Measurements from ENCODE around the gene RFX7. TPM values are rescaled to one million over a fixed set of nuclear protein-coding genes. Genes with fewer than 3 reads are reported as not detected.
A peak's percentile ranks its signal among the peaks of the same experiment; 100 is the strongest.
"Not testable (repeated sequence)": the region's sequence is repeated elsewhere in the genome, so short reads cannot be mapped to it uniquely, and the experiment has no call there.

RFX7 gene
- total RNA-seq, 2 experiments from 2014 or later: 33.8 to 42.5 TPM

DNA sequence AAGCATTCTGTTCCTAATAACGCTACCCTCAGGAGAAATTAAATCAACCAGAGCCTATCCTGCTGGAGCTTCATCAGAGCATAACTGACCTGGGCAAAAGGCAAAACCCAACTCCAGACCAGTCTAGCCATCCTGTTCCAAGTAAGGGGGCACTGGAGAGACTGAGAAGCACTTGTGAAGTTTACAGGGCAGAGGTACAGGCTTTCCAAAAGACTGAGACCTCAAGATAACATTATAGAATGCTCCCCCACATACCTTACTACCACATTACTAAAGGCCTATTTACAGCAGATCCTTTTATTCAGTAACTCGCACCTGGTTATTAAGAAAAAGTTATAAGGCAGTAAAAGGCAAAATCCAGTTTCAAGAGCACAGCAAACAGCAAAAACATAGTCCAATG, 35.5 kb downstream of the RFX7 start:
- no peak for DNase-seq
- Mint-ChIP-seq H3K4me1 (peaks cover 64% of the 10 kb centered on the region), H3K27me3 (no peaks in the 10 kb centered on the region), H3K27ac (peak overlapping the region; percentile 79), H3K9me3 (peaks cover 27% of the 10 kb centered on the region), H3K4me3 (peak overlapping the region; percentile 45), H3K36me3 (ENCODE audit: low read depth) (peaks cover 43% of the 10 kb centered on the region)
- POLR2A ChIA-PET: no interaction called here
- CTCF ChIA-PET: interaction anchor here (1.2 kb wide), 1 partner anchor 38 kb away, joined by 3 read pairs; no protein-coding TSS in a partner anchor

DNA sequence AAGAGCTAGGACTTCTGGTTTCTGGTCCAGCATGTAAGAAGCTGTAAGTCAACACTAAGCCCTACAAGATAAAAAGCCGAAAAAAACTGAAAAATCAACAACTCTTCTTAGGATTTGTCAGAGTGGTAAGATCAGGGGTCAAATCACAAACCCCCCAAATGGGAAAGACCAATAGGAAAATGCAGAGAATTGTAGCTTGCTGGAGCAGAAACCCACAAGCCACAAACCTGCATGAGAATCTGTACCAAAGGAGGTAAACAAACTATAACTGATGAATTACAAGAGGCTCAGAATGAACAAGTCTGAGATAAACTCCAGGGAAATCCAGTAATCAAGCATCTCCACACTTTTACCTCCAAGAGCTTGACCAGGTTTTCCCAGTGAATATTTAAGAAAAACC, 36.0 kb downstream of the RFX7 start:
- ChIA-PET POLR2A (no interaction called here), CTCF (interaction anchor here (1.2 kb wide), 1 partner anchor 38 kb away, joined by 3 read pairs; no protein-coding TSS in a partner anchor)
- peak; percentile 39 for DNase-seq

DNA sequence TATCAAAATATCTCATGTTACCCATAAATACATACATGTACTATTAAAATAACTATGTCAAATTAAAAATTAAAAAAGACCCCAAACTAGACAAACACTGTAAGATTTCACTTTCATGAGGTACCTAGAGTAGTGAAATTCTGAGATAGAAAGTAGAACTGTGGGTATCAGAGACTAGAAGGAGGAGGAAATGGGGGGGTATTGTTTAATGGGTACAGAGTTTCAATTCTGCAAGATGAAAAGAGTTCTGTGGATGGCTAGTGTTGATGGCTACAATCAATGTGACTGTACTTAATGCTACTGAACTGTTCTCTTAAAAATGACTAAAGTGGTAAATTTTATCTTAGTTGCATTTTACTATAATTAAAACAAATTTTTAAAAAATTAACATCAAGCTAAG, 36.6 kb downstream of the RFX7 start:
- POLR2A ChIA-PET: no interaction called here
- Mint-ChIP-seq H3K9me3 (peaks cover 23% of the 10 kb centered on the region), H3K36me3 (ENCODE audit: low read depth) (peaks cover 41% of the 10 kb centered on the region), H3K27me3 (no peaks in the 10 kb centered on the region), H3K4me1 (peaks cover 71% of the 10 kb centered on the region), H3K27ac (peak overlapping the region; percentile 79), H3K4me3 (no peak overlapping the region)
- CTCF ChIA-PET: interaction anchor here (1.2 kb wide), 1 partner anchor 39 kb away, joined by 3 read pairs; no protein-coding TSS in a partner anchor
- DNase-seq: no peak

More for the DNA sequence above, 36.0 kb downstream of the RFX7 start:
- peak overlapping the region; percentile 79 for H3K27ac Mint-ChIP-seq
- H3K9me3 Mint-ChIP-seq: peaks cover 27% of the 10 kb centered on the region
- H3K27me3 Mint-ChIP-seq: no peaks in the 10 kb centered on the region
- H3K4me3 Mint-ChIP-seq: peak overlapping the region; percentile 45
- H3K36me3 Mint-ChIP-seq (ENCODE audit: low read depth): peaks cover 44% of the 10 kb centered on the region
- peaks cover 69% of the 10 kb centered on the region for H3K4me1 Mint-ChIP-seq

DNA sequence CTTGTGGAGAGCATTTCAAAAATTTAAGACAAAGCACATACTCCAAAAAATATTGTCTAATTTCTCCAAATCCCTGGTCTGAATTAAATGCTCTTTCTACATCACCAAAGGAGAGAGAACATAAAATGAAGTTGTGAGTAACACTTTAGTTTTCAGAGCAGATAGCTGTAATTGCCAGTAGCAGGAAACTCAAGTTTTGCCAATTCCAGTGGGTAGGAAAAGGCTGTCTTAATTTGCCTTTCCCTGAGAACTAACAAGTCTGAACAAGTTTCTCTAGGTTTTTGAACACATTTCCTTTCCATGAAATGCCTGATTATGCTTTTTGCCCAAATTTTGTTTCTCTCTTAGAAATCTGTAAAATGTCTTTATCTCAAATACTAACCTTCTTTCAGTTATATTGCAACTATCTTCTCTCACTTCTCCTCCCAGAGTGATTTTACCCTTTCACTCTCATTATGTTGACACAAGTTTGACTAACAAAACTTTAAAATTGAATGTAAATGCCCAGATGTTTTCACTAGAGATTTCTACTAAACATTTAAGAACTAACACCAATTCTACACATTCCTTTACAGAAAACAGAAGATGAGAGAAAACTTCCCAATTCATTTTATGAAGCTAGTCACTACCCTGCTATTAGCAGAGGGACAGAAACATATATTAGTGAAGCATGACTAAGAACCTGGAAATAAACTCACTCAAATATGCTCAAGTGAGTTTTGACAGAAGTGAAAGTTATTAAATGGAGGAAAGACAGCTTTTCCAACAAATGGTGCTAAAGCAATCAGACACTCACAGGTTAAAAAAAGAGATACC, 38.4 kb downstream of the RFX7 start:
- Mint-ChIP-seq H3K36me3 (ENCODE audit: low read depth) (peaks cover 27% of the 10 kb centered on the region), H3K27me3 (no peaks in the 10 kb centered on the region), H3K4me1 (peaks cover 71% of the 10 kb centered on the region), H3K9me3 (peaks cover 9% of the 10 kb centered on the region), H3K27ac (no peak overlapping the region), H3K4me3 (no peak overlapping the region)
- POLR2A ChIA-PET: no interaction called here
- DNase-seq: no peak
- CTCF ChIA-PET: interaction anchor here (0.7 kb wide), 1 partner anchor 14 kb away, joined by 3 read pairs; no protein-coding TSS in a partner anchor

DNA sequence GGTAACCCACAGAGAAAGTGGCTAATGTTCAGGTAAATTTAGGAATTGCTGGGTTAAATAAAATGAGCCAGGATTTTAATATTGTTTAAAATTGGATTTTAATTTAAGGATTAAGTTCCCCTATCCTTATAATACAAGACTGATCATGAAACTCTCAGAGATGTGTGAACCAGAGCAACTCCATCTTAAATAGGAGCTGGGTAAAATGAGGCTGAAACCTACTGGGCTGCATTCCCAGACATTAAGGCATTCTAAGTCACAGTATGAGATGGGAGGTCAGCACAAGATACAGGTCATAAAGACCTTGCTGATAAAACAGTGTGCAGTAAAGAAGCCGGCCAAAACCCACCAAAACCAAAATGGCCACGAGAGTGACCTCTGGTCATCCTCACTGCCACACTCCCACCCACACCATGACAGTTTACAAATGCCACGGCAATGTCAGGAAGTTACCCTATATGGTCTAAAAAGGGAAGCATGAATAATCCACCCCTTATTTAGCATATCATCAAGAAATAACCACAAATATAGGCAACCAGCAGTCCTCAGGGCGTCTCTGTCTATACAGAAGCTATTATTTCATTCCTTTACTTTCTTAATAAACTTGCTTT, 40.3 kb downstream of the RFX7 start:
- CTCF ChIA-PET, POLR2A ChIA-PET, H3K27ac Mint-ChIP-seq, H3K9me3 Mint-ChIP-seq, H3K4me3 Mint-ChIP-seq, H3K27me3 Mint-ChIP-seq, DNase-seq: not testable (repeated sequence)
- Mint-ChIP-seq H3K36me3 (ENCODE audit: low read depth) (peaks cover 26% of the 10 kb centered on the region), H3K4me1 (peaks cover 61% of the 10 kb centered on the region)

DNA sequence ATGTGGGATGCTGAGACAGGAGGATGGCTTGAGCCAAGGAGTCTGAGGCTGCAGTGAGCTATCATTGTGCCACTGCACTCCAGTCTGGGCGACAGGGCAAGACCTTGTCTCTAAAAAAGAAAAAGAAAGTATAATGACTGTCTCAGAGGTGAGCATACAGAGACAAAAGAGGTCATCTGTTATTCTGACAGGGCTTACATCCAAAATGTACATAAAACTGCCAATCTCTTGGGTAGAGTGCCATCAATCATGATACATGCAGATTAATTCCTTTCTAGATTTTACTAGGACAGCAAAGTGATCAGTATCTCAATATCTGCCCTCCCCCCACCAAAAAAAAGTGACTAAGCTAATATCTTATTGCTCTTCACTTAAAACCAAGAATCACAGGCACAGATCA, 41.0 kb downstream of the RFX7 start:
- Mint-ChIP-seq H3K27me3 (no peaks in the 10 kb centered on the region), H3K36me3 (ENCODE audit: low read depth) (peaks cover 28% of the 10 kb centered on the region), H3K4me1 (peaks cover 54% of the 10 kb centered on the region), H3K4me3 (no peak overlapping the region), H3K27ac (no peak overlapping the region), H3K9me3 (peaks cover 6% of the 10 kb centered on the region)
- ChIA-PET POLR2A (no interaction called here), CTCF (interaction anchor here (0.6 kb wide), 1 partner anchor 8 kb away, joined by 3 read pairs; no protein-coding TSS in a partner anchor)
- no peak for DNase-seq

DNA sequence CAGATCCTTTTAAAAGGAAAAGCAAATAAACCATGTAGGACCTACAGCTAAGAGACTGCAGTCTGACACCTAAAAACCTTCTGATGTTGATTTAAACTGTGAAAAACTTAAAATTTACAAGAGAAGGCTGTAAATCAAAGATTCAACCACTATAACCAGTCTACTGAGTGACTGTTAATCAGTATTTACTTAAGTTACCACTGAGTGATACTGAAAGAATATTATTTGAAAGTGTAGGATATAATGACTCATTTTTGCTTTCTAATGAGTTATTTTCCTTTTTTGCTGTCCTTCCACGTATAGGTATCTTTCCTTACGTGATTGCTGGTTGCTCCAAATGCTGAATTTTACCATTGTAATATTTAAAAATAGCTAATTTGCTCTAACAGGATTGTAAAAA, 44.6 kb downstream of the RFX7 start:
- ChIA-PET CTCF (no interaction called here), POLR2A (no interaction called here)
- Mint-ChIP-seq H3K27ac (no peak overlapping the region), H3K4me1 (peaks cover 20% of the 10 kb centered on the region), H3K27me3 (no peaks in the 10 kb centered on the region), H3K9me3 (no peaks in the 10 kb centered on the region), H3K4me3 (no peak overlapping the region), H3K36me3 (ENCODE audit: low read depth) (peaks cover 19% of the 10 kb centered on the region)
- DNase-seq: no peak

DNA sequence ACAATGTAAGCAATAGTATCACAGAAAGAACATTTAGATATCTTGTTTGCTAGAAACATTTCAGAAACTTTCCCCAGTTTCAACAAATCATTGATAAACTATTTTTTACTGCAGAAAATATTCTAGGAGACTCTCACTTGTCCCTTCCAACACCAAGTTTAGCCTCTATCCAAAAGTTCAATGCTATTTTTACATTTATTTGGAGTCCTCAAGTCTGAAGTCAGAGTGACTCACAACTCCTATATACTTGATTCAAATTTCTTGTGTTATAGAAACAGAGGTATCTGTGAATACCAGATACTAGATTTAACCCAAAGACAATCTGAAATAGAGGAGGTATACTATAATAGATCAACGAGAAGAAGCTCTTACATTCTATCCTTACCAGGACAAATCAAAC, 49.6 kb downstream of the RFX7 start:
- POLR2A ChIA-PET: no interaction called here
- H3K27ac Mint-ChIP-seq: no peak overlapping the region
- peaks cover 10% of the 10 kb centered on the region for H3K4me1 Mint-ChIP-seq

DNA sequence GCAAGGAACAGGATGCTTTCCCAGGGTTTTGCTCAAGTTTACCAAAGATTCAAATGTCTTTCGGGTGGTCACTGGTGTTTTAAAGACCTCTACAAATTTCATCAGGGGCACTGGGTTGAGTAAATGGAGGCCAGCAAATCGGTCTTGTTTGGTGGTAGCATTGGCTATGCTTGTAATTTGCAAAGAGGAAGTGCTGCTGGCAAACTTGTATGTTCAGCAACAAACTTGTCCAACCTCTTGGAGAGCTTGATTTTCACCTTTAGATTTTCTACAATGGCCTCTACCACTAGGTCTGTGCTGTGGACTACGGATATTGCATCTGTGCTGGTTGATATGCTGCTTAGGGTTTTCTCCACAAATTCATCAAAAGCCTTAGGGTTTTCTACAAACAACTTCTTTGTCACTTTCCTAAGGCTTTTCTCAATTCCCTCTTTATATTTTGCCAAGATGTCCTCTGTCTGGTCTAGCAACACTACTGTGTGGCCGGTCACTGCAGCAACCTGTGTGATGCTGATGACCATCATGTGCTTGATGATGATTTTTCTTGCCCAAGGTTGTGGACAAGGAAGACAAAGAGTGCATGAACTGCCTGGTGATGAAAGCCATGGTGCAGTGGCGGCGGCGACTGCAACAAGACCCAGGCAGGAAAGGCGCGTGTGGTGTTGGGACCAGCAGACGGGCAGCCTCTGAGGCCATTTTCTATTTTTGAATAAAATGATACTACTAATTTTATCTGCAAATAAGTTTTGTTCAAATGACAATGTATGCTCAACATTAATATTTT, 50.8 kb downstream of the RFX7 start:
- CTCF ChIA-PET: no interaction called here
- Mint-ChIP-seq H3K4me3 (no peak overlapping the region), H3K27ac (no peak overlapping the region), H3K27me3 (no peaks in the 10 kb centered on the region), H3K4me1 (peaks cover 12% of the 10 kb centered on the region), H3K9me3 (no peaks in the 10 kb centered on the region), H3K36me3 (ENCODE audit: low read depth) (peaks cover 11% of the 10 kb centered on the region)
- POLR2A ChIA-PET: no interaction called here
- no peak for DNase-seq

More for the DNA sequence above, 49.6 kb downstream of the RFX7 start:
- H3K36me3 Mint-ChIP-seq (ENCODE audit: low read depth): peaks cover 15% of the 10 kb centered on the region
- no peaks in the 10 kb centered on the region for H3K9me3 Mint-ChIP-seq
- CTCF ChIA-PET: no interaction called here
- H3K27me3 Mint-ChIP-seq: no peaks in the 10 kb centered on the region
- H3K4me3 Mint-ChIP-seq: no peak overlapping the region
- no peak for DNase-seq

DNA sequence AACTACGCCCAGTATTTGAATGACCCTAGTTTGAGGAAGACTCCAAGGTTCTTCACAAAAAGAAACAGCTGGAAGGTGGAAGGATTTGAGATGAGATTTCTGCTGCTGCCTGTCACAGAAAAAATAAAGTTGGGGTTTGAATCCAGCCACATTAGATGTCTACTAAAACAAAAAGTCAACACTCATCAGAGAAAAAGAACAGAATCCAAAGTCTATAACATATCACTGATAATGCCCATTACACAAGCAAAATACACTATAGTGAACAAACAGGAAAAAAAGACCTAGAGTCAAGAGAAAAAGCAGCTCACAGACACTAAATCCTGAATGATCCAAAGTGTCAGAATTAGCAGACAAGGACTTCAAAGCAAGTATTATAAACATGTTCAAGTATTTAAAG, 56.0 kb downstream of the RFX7 start:
- peaks cover 2% of the 10 kb centered on the region for H3K9me3 Mint-ChIP-seq
- H3K36me3 Mint-ChIP-seq (ENCODE audit: low read depth): peaks cover 15% of the 10 kb centered on the region
- peaks cover 33% of the 10 kb centered on the region for H3K4me1 Mint-ChIP-seq
- DNase-seq: no peak
- ChIA-PET CTCF (interaction anchor here (1.2 to 1.4 kb wide), 2 partner anchors 13 to 54 kb away, joined by 3 read pairs; no protein-coding TSS in a partner anchor), POLR2A (no interaction called here)
- H3K27ac Mint-ChIP-seq: no peak overlapping the region
- H3K27me3 Mint-ChIP-seq: no peaks in the 10 kb centered on the region
- H3K4me3 Mint-ChIP-seq: no peak overlapping the region

DNA sequence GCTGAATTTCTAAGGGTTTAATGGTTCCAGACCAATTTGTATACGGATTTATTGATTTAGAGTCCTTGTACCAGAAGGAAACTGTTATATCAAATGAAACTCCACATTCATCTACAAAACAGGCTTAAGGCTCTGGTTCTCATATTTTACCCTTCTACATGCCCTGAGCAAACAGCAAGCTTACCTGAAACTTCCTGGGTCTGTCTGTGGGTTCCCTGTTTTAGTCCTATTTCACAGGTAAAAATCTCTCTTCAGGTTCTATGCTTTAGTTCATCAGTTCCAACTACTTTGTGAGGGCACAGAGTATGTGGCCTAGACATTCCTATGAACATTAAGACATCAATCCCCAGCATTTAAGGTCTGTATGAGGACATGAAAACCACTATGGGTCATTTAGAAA, 57.7 kb downstream of the RFX7 start:
- DNase-seq: no peak
- peaks cover 32% of the 10 kb centered on the region for H3K4me1 Mint-ChIP-seq
- no peaks in the 10 kb centered on the region for H3K27me3 Mint-ChIP-seq
- no peak overlapping the region for H3K4me3 Mint-ChIP-seq
- H3K36me3 Mint-ChIP-seq (ENCODE audit: low read depth): peaks cover 17% of the 10 kb centered on the region
- POLR2A ChIA-PET: no interaction called here
- CTCF ChIA-PET: no interaction called here
- peaks cover 2% of the 10 kb centered on the region for H3K9me3 Mint-ChIP-seq
- no peak overlapping the region for H3K27ac Mint-ChIP-seq

DNA sequence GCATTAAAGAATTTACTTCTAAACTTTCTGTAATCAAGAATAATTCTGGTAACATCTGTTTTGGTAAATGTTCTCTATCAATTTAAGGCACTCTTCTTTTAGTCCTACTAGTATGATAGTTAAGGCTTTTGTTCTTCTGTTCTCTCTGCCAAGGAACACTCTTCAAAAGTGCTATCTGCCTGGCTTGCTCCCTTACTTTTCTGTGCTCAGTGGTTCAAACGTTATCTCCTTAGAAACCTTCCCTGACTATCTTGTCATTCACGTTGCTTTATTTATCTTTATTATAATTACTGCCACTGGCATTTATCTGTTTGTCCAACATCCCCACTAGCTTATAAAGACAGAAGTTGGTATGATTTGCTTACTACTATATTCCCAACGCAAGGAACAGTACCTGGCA, 59.2 kb downstream of the RFX7 start:
- H3K4me3 Mint-ChIP-seq: no peak overlapping the region
- POLR2A ChIA-PET: no interaction called here

DNA sequence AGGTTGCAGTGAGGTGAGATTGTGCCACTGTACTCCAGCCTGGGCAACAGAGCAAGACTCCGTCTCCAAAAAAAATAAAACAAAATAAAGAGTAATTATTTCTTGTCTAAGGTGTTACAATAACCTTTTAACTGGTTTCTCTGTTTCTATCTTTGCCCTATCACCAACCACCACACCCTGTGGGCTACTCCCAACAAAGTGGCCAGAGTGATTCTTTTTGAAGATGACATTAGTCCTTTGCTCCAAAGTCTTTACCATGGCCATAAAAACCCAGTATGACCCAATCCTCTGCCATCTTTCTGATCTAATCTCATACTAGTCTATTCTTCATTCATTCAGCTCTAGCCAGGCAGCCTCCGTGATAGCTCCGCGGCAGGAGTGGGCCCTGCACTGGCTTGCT, 62.8 kb downstream of the RFX7 start:
- no peak overlapping the region for H3K4me3 Mint-ChIP-seq

More for the DNA sequence above, 59.2 kb downstream of the RFX7 start:
- Mint-ChIP-seq H3K27me3 (no peaks in the 10 kb centered on the region), H3K4me1 (peaks cover 30% of the 10 kb centered on the region), H3K9me3 (peaks cover 2% of the 10 kb centered on the region), H3K36me3 (ENCODE audit: low read depth) (peaks cover 15% of the 10 kb centered on the region), H3K27ac (no peak overlapping the region)
- CTCF ChIA-PET: interaction anchor here (0.7 kb wide), 1 partner anchor 80 kb away, joined by 3 read pairs; no protein-coding TSS in a partner anchor
- DNase-seq: no peak

More for the DNA sequence above, 62.8 kb downstream of the RFX7 start:
- H3K4me1 Mint-ChIP-seq: peaks cover 18% of the 10 kb centered on the region
- peaks cover 26% of the 10 kb centered on the region for H3K36me3 Mint-ChIP-seq (ENCODE audit: low read depth)
- peaks cover 6% of the 10 kb centered on the region for H3K9me3 Mint-ChIP-seq
- H3K27me3 Mint-ChIP-seq: no peaks in the 10 kb centered on the region
- ChIA-PET POLR2A (no interaction called here), CTCF (interaction anchor here (0.6 kb wide), 2 partner anchors 597 to 756 kb away, joined by 3 to 4 read pairs; no protein-coding TSS in a partner anchor)
- no peak for DNase-seq
- H3K27ac Mint-ChIP-seq: no peak overlapping the region
